ENCODE results near the gene GOLT1A. TPM values are rescaled to one million over a fixed set of nuclear protein-coding genes. Genes with fewer than 3 reads are reported as not detected.
A peak's percentile ranks its signal among the peaks of the same experiment; 100 is the strongest.

The GOLT1A gene
- total and polyA plus RNA-seq, 7 donors: 0.30 to 7.1 (median 0.37) TPM; not detected in 4

- peak in 1 of 4 donors; percentile 34 for ATAC-seq
- H3K36me3 ChIP-seq (ENCODE audit: insufficient read depth in 1 of 2, low read depth in 1 of 2): no peaks in the 10 kb centered on the region
- no peak for DNase-seq
- H3K9me3 ChIP-seq: no peaks in the 10 kb centered on the region
- TF ChIP-seq CTCF (IDR thresholded peaks at IDR 0.05): no peak
- H3K27me3 ChIP-seq (ENCODE audit: insufficient read depth in 3 of 3, low read length in 2 of 3): no peaks in the 10 kb centered on the region
- intact Hi-C loops (cut with DNase I): no loop called here
- H3K4me1 ChIP-seq: no peaks in the 10 kb centered on the region
- WGBS, 3 donors: 68 to 84% (median 80%) methylated on average over 16 of the region's 16 CpGs
- no peak overlapping the region for H3K4me3 ChIP-seq
- H3K27ac ChIP-seq: no peak overlapping the region
These were observed 12.3 kb upstream of the GOLT1A start for GRCh38 chr1:204225841-204226735.

GRCh38 chr1:204224655-204225054 lies 10.9 kb upstream of the GOLT1A start:
- no peak for TF ChIP-seq CTCF (IDR thresholded peaks at IDR 0.05)
- intact Hi-C loops (cut with DNase I): no loop called here
- H3K9me3 ChIP-seq: no peaks in the 10 kb centered on the region
- DNase-seq (no peak), ATAC-seq (no peak)
- H3K27ac ChIP-seq: no peak overlapping the region
- no peaks in the 10 kb centered on the region for H3K4me1 ChIP-seq
- no peaks in the 10 kb centered on the region for H3K27me3 ChIP-seq (ENCODE audit: insufficient read depth in 3 of 3, low read length in 2 of 3)
- no peak overlapping the region for H3K4me3 ChIP-seq
- no peaks in the 10 kb centered on the region for H3K36me3 ChIP-seq (ENCODE audit: insufficient read depth in 1 of 2, low read depth in 1 of 2)
- WGBS, 3 donors: 86 to 89% (median 88%) methylated on average over 8 of the region's 8 CpGs

GRCh38 chr1:204223129-204223860 lies 9.5 kb upstream of the GOLT1A start:
- no peaks in the 10 kb centered on the region for H3K36me3 ChIP-seq (ENCODE audit: insufficient read depth in 1 of 2, low read depth in 1 of 2)
- H3K27ac ChIP-seq: no peak overlapping the region
- intact Hi-C loops (cut with DNase I): no loop called here
- WGBS, 3 donors: 77 to 84% (median 79%) methylated on average over 17 of the region's 17 CpGs
- H3K4me1 ChIP-seq: no peaks in the 10 kb centered on the region
- no peak for TF ChIP-seq CTCF (IDR thresholded peaks at IDR 0.05)
- DNase-seq (no peak), ATAC-seq (no peak)
- no peaks in the 10 kb centered on the region for H3K27me3 ChIP-seq (ENCODE audit: insufficient read depth in 3 of 3, low read length in 2 of 3)
- H3K9me3 ChIP-seq: no peaks in the 10 kb centered on the region
- no peak overlapping the region for H3K4me3 ChIP-seq

- no peaks in the 10 kb centered on the region for H3K36me3 ChIP-seq (ENCODE audit: insufficient read depth in 1 of 2, low read depth in 1 of 2)
- H3K27ac ChIP-seq: no peak overlapping the region
- H3K27me3 ChIP-seq (ENCODE audit: insufficient read depth in 3 of 3, low read length in 2 of 3): peaks cover 0 to 5% (median 0%) of the 10 kb centered on the region in 3 donors
- DNase-seq (no peak), ATAC-seq (no peak)
- no peaks in the 10 kb centered on the region for H3K4me1 ChIP-seq
- H3K9me3 ChIP-seq: no peaks in the 10 kb centered on the region
- no peak for TF ChIP-seq CTCF (IDR thresholded peaks at IDR 0.05)
- no peak overlapping the region for H3K4me3 ChIP-seq
- 61 to 81% (median 71%) methylated on average over 3 of the region's 3 CpGs for WGBS, 3 donors
- intact Hi-C loops (cut with DNase I): no loop called here
These were observed 8.9 kb upstream of the GOLT1A start for GRCh38 chr1:204222764-204223055.

Data from psoas muscle (tissue), 8 donors.